HT-29 (cell line): ENCODE results near the gene KCNH2. TPM values are rescaled to one million over a fixed set of nuclear protein-coding genes. Genes with fewer than 3 reads are reported as not detected.
"Not testable (repeated sequence)": the region's sequence is repeated elsewhere in the genome, so short reads cannot be mapped to it uniquely, and the experiment has no call there.

ENCODE experiments used
- DNase-seq: peaks from one replicate; pipeline ENCODE4 v3.0.0-alpha.2; 2015; ENCODE audit warnings: low spot score
- total RNA-seq: library from RNA; depleted of rRNA; stranded (reverse); fragments of >200 nt; shearing (Covaris generic); gene quantifications from 2 replicates; pipeline ENCODE4 v1.2.3, GENCODE V29; 2014; rRNA removed

Gene KCNH2, protein sequence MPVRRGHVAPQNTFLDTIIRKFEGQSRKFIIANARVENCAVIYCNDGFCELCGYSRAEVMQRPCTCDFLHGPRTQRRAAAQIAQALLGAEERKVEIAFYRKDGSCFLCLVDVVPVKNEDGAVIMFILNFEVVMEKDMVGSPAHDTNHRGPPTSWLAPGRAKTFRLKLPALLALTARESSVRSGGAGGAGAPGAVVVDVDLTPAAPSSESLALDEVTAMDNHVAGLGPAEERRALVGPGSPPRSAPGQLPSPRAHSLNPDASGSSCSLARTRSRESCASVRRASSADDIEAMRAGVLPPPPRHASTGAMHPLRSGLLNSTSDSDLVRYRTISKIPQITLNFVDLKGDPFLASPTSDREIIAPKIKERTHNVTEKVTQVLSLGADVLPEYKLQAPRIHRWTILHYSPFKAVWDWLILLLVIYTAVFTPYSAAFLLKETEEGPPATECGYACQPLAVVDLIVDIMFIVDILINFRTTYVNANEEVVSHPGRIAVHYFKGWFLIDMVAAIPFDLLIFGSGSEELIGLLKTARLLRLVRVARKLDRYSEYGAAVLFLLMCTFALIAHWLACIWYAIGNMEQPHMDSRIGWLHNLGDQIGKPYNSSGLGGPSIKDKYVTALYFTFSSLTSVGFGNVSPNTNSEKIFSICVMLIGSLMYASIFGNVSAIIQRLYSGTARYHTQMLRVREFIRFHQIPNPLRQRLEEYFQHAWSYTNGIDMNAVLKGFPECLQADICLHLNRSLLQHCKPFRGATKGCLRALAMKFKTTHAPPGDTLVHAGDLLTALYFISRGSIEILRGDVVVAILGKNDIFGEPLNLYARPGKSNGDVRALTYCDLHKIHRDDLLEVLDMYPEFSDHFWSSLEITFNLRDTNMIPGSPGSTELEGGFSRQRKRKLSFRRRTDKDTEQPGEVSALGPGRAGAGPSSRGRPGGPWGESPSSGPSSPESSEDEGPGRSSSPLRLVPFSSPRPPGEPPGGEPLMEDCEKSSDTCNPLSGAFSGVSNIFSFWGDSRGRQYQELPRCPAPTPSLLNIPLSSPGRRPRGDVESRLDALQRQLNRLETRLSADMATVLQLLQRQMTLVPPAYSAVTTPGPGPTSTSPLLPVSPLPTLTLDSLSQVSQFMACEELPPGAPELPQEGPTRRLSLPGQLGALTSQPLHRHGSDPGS
- 2.2 and 2.8 TPM in 2 replicates for total RNA-seq

DNA sequence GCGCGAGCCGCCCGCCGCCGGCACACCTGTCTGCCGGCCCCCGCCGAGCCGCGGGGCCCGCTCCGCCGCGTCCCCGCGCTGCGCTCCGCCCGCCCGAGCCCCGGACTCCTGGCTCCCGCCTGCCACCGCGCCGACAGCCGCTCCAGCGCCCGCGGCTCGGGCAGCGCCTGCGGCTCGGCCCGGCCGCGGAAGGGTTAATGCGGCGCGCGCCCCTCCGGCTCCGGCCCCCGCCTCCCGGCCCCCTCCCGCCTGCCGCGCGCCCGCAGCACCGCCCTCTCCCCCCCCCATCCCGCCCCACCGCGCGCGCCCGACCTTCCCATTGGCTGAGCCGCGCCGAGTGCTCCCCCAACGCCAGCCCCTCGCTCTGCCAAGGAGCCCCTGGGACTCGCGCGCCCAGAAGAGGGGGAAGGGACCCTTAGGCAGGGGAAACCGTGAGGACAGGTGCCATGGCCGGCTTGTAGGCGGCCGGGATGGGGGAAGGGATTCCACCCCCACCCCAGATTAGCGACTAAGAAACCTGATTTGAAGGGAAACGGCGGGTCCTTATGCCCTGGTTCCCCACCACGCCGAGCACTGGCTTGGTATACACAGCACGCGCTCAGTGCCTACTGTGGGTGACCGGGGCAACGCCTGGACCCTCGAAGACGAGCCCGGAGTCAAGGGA lies at the start of gene KCNH2:
Gene KCNH2 (minus strand): TSS at position 196 of the 664 bp plus-strand sequence. CDS start 408 bp downstream, outside the sequence.
- no peak for DNase-seq

DNA sequence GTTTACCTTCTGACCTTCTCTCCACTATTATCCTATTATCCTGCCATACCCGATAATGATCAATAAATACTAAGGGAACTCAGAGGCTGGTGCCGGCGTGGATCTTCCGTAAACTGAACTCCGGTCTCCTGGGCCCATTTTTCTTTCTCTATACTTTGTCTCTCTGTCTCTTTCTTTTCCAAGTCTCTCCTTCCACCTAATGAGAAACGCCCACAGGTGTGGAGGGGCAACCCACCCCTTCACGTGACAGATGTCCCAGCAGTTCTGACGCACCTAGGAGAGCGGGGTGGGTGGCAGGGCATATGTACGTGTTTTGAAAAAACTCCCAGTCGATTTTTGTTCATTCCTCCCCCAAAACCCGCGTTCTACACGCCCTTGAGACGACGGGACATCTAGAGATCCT lies 49.6 kb upstream of the KCNH2 start:
- DNase-seq = not testable (repeated sequence)

DNA sequence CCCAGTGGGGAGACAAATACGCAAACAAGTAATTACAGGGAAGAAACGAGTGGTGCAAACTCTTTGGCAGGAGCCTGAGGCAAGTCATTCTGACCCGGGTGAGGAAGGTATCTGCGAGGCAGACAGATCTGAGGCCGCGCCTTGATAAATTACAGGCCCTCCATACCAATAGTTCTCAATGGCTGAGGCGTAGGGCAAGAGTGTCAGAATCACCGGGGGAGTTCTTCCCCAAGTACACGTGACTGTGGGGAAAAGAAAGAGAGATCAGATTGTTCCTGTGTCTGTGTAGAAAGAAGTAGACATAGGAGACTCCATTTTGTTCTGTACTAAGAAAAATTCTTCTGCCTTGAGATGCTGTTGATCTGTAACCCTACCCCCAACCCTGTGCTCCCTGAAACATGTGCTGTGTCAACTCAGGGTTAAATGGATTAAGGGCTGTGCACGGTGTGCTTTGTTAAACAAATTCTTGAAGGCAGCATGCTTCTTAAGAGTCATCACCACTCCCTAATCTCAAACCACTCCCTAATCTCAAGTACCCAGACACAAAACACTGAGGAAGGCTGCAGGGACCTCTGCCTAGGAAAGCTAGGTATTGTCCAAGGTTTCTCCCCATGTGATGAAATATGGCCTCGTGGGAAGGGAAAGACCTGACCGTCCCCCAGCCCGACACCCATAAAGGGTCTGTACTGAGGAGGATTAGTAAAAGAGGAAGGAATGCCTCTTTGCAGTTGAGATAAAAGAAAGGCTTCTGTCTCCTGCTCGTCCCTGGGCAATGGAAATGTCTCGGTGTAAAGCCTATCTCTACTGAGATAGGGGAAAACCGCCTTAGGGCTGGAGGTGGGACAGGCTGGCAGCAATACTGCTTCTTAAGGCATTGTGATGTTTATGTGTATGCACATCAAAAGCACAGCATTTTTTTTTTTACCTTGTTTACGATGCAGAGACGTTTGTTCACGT lies 48.9 kb upstream of the KCNH2 start:
- peak; percentile 32 for DNase-seq

DNA sequence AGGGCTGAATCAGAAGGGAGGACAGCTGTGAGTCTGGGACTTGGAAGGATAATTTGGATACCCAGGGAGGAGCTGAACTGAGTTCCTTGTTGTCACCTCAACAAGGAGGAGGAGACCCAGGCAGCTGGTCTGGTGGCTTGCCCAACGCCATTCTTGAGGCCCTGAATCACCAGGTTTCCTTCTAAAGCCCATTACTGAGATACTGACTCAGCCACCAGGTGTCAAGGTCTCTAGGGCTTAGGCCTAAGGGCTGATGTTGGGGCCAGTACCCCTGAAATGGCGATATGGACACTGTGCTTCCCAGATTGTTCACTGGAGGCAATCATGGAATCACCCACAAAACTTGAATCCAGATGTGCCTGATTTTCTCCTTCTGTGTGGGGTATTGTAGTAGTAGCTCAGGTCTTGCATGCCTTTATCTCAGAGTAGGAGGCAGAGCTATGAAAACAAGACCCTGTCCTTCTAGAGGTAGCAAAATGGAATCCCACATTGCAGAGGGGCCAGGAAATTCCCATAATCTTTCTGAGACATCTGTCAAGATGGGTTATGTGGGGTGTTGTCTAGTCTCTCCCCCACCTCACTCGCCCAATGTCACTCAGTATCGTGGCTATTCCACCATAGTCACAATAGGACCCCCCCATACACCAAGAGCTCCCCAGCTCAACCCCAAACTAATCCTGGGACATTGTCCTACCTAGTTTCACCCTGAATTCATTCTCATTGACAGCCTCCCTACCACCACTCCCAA lies 48.0 kb upstream of the KCNH2 start:
- peak; percentile 36 for DNase-seq

DNA sequence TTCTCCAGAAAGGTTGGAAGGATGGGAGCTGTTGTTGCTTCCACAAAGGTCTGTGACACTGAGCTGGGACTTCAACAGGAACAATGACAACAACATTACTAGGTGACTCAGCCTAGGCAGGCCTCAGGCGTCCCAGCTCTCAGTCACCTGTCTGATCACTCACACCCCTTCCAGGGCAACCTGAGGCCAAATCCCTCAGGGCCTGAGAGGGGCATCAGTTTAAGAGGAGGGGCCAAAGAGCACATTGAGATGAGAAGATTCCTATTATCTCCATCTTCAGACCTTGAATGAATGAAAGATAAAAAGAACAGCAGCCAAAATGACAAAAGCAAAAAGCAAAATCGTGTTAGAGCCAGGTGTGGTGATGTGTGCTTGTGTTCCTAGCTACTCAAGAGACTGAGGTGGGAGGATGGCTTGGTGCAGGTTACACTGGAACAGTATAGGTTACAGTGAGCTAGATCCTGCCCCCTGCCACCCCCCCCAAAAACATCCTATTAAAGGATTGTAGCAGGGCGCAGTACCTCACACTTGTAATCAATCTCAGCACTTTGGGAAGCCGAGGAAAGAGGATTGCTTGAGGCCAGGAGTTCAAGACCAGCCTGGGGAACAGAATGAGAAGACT lies 46.4 kb upstream of the KCNH2 start, which contains the start of gene ATG9B:
Gene ATG9B (minus strand): TSS at position 60 of the 622 bp plus-strand sequence. CDS start 71 bp downstream, outside the sequence.
- DNase-seq = peak; percentile 41

DNA sequence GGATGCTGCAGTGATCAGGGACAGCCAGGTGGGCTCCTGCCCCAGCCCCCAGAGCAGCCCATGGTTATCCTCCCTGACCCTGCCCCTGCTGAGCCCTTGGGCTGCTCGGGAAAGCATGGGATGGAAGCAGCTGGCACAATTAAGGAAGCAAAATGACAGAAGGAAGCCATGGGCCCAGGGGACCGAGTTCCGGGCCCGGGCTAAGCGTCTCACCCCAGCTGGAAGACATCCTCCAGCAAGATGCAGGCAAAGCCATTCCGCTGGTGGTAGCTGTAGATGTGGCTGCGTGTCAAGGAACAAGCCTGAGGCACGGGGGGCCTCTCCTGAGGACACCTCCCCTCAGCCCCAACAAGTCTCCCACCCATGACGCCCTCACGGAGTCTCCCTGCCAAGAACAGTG lies 45.1 kb upstream of the KCNH2 start:
- no peak for DNase-seq

DNA sequence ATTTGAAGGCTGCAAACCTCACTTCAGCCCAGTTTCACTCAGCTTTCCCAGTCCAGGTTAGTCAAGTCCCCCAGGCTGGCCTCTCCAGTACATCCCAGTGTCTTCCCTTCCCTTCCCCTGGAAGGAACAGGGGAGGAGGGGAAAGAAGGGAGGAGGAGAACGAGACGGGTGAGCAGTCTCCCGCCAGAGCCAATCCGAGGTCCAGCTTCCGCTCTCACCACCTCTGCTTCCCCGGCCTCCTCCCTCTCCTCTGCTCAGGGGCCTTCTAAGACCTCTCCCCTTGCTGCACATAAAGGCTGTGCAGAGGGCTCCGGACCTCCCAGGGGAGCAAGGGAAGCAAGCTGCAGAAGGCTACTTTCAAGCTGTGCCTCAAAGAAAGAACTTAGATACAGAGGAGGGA lies 42.1 kb upstream of the KCNH2 start:
- DNase-seq = no peak

DNA sequence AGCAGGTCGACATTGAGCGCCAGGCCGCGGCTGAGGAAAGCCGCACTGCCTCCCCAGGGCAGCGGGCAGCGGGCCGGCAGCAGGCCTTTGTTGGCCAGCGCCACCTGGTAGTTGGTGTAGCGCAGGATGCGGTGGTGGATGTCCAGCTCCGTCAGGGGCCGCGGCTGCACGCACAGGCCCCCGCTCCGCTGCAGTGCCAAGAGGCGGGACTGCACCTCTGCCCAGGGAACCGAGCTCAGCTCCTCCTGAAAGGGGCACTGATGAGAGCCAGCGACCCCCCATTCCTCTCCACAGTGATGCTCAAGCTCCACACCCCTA lies 41.0 kb upstream of the KCNH2 start:
- no peak for DNase-seq

DNA sequence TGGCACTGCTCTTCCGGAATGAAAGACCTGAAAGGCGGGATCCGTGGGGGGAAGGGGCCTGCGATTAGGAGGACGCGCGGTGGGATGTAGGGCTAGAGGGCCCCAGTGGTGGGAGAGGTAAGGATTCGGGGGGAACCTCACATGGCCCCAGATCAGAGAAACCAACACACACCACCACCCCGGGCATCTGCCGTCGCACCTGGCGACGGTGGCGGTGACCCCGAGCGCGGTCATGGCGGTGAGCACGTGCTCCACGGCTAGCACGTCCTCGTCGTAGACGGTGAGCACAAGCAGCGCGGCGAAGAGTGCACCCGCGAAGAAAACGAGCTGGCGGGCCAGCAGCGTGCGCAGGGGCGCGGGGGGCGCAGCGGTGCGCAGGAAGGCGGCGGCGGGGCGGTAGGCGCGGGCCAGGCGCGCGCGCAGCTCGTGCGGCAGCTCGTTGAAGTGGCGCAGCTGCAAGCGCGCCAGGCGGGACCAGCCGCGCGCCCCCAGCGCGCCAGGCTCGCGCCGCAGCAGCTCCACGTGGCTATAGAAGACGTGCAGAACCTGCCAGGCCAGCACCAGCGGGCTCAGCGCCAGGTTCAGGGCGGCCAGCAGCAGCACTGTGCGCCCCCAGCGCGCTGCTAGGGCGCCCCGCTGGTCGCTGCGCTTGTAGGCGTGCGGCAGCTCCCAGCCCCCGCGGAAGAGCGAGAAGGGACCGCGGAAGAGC lies 40.5 kb upstream of the KCNH2 start:
- DNase-seq = no peak

DNA sequence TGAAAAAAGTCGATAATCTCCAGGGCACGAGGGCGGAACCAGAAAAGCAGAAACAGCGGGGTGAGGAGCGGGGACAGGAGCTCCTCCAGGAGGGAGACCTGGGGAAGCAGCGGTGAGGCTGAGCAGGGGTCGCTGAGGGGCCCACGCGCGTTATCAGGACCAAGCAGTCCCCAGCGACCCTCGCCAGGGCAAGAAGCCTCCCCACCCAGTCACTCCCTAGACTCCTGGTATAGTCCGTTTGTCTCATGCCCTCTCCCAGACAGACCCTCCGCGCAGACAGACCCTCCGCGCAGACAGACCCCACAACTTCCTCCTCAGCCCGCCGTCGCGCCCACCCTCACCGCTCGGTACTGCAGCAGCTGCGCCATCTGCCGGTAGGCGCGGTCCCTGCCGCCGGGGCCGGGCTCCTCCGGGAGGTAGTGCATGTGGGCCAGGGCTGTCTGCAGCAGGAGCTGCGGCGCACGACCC lies 39.9 kb upstream of the KCNH2 start:
- peak; percentile 63 for DNase-seq

DNA sequence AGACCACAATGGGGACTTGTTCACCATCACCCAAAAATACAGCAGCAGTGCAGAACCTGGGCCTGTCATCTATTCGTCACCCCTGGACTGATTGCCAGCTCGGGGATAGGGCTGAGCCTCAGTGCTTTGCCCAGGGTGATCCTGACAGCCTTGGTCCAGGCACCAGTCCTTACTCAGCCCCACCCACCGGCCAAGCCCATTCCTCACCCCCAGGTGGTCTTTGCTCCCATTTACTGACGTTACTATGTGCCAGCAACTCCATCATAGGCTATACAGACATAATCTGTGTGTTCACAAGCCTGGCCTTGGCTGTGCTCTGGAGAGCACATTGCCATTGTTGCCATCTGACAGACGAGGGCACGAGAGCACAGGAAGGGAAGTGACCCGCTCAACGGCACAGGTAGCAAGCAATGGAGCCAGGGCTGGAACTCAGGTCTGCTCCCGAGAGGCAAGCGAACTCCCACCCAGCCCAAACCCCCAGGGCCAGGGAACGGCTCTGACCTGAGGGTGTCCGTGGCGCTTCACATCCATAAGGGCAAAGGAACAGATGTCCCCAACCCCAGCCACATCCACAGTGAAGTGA lies 39.3 kb upstream of the KCNH2 start:
- DNase-seq = peak; percentile 48

DNA sequence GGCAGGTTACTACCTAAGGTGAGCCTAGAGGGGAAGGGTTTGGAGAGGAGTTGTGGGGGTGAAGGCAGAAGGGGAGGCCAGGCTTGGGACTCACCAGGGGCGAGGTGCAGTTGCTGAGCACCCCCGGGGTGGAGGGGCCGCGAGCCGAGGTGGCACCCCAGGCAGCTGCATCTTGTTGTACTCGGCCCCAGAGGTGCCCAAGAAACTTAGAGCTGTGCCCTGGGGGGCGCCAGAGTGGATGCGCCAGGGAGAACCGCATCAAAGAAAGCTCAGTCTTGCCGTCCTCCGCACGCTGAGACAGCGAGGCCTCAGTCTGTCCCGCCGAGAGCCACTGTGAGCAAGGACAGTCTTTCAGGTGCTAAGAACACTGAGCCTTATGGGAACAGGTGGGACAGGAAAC lies 38.8 kb upstream of the KCNH2 start:
- DNase-seq = no peak

DNA sequence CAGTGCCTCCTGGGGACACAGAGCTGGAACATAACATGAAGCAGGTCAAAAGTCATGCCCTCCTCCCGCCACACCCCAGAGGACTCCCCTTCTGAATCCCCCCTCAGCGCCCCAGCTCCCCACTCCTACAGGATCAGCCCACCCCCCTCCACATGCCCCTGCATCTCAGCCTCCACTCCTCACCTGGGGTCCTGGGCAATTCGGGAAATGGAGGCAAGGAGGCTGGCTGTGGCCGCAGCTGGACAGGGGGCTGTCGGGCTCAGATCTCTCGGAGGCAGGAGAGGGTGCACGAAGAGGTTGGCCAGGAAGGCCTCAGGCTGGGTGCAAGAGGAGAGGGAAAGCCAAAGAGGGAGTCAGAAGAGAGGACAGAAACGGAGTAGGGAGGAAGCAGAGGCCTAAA lies 38.4 kb upstream of the KCNH2 start:
- DNase-seq = no peak

DNA sequence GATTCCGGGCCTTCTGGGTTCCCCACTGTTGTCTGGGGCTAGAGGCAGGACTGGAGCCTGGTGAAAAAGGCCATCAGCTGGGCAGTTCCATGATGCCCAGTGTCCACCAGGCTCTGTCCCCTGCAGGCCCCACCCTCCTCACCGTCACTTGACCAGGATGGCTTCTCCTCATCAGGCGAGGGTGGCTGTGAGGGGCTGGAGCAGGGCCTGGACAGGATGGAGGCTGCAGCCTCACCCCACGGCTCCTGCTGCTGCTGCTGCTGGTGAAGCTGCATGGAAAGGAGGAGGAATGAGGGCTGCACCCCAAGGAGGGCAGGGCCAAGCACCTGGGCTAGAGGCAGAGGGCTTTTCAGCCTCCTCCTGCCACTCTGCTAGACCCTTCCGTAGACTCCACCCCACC lies 37.8 kb upstream of the KCNH2 start:
- peak; percentile 2 for DNase-seq

DNA sequence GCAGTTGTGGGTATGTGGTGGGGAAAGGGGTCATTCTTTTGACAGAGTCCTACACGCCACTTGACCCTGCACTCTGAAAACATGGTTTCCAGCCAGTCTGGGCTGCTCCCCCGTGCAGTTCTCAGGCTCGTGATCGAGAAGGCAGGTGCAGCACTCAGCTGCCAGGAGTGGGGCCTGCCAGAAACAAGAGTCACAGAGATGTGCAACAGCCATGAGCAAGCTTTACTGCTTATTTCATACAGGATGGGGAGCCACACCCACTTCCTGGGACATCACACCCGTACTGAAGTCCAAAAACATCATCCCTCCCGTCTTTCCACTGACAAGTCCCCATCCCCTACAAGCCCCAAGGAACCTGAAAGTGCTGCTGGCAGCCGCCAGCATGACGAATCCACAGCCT lies 36.8 kb upstream of the KCNH2 start:
- DNase-seq = no peak

DNA sequence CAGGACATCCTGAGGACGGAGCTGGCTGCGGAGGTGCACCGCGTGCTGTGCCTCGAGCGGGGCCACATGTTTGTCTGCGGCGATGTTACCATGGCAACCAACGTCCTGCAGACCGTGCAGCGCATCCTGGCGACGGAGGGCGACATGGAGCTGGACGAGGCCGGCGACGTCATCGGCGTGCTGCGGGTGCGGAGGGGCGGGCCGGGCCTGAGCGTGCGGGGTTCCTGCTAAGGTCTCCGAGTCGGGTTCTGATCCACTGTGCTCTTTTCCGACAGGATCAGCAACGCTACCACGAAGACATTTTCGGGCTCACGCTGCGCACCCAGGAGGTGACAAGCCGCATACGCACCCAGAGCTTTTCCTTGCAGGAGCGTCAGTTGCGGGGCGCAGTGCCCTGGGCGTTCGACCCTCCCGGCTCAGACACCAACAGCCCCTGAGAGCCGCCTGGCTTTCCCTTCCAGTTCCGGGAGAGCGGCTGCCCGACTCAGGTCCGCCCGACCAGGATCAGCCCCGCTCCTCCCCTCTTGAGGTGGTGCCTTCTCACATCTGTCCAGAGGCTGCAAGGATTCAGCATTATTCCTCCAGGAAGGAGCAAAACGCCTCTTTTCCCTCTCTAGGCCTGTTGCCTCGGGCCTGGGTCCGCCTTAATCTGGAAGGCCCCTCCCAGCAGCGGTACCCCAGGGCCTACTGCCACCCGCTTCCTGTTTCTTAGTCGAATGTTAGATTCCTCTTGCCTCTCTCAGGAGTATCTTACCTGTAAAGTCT lies 35.8 kb upstream of the KCNH2 start:
- no peak for DNase-seq

DNA sequence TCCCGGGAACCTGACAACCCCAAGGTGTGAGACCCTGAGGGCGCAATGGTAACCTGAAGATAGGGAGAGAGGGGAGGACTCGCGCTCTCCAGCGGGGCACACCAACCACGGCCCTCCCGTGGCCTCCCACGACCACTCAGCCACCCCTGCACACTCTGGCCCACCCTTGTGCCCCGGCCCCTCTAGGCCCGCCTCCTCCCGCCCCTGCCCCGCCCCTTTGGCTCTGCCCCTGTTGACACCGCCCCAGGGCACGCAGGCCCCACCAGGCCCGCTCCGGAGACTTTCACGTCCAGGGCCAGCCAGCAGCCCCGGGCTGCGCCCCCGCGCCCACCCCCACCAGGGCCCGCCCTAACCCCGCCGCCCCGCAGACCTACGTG lies 35.2 kb upstream of the KCNH2 start:
- no peak for DNase-seq
